ENCODE data around the gene PHLDB2. TPM values are rescaled to one million over a fixed set of nuclear protein-coding genes. Genes with fewer than 3 reads are reported as not detected.
A peak's percentile ranks its signal among the peaks of the same experiment; 100 is the strongest.

The PHLDB2 gene
- total and polyA plus RNA-seq, 2 of the 13 experiments (the other 11 are each of a cell fraction or from before 2014, with no cell fraction given) = 8.4 to 23.6 TPM

GRCh38 chr3:111978583-111979433 lies 119.7 kb downstream of the PHLDB2 start, which contains the start of gene ABHD10 (continued):
- TF ChIP-seq ZNF597 (CRISPR knock-in tag; IDR thresholded peaks at IDR 0.05) (no peak), IRF9 (CRISPR knock-in tag; IDR thresholded peaks at IDR 0.05; ENCODE audit: borderline replicate concordance) (peak; percentile 61; the same call in 1 of the 2 replicates), FLYWCH1 (CRISPR knock-in tag; IDR thresholded peaks at IDR 0.05) (no peak), ZNF383 (CRISPR knock-in tag; IDR thresholded peaks at IDR 0.05; ENCODE audit: borderline replicate concordance) (no peak), TBX3 (IDR thresholded peaks at IDR 0.05; ENCODE audit: borderline replicate concordance) (no peak), HBP1 (CRISPR knock-in tag; IDR thresholded peaks at IDR 0.05; ENCODE audit: low read depth) (peak; percentile 21; the same call in 1 of the 2 replicates), ZNF20 (CRISPR knock-in tag; IDR thresholded peaks at IDR 0.05) (no peak), ZNF749 (CRISPR knock-in tag; IDR thresholded peaks at IDR 0.05; ENCODE audit: borderline replicate concordance) (no peak; the same call in 1 of the 2 replicates), YEATS2 (CRISPR knock-in tag; IDR thresholded peaks at IDR 0.05; ENCODE audit: borderline replicate concordance) (peak; percentile 82), TBX2 (CRISPR knock-in tag; IDR thresholded peaks at IDR 0.05; ENCODE audit: borderline replicate concordance) (peak; percentile 83), ZNF747 (CRISPR knock-in tag; IDR thresholded peaks at IDR 0.05; ENCODE audit: borderline replicate concordance) (peak; percentile 86; the same call in 1 of the 2 replicates), THAP9 (CRISPR knock-in tag; IDR thresholded peaks at IDR 0.05; ENCODE audit: borderline replicate concordance) (peak; percentile 81), ARID5B (CRISPR knock-in tag; IDR thresholded peaks at IDR 0.05) (peak; percentile 60), FOXC1 (CRISPR knock-in tag; IDR thresholded peaks at IDR 0.05; ENCODE audit: borderline replicate concordance) (peak; percentile 53; the same call in 1 of the 2 replicates), ZNF782 (CRISPR knock-in tag; IDR thresholded peaks at IDR 0.05; ENCODE audit: borderline replicate concordance) (peak; percentile 76; the same call in 1 of the 2 replicates), SP140L (CRISPR knock-in tag; IDR thresholded peaks at IDR 0.05; ENCODE audit: borderline replicate concordance) (no peak)
